Measurements from ENCODE around the gene PKP4. TPM values are rescaled to one million over a fixed set of nuclear protein-coding genes. Genes with fewer than 3 reads are reported as not detected.

Gene PKP4
- total RNA-seq, result 243 TPM
- 120 TPM for polyA plus RNA-seq (ENCODE audit: insufficient read depth, low read depth, low replicate concordance)
- long read RNA-seq, donor 1, partial matches to known transcripts, result 0 of 6 reads
- long read RNA-seq, donor 1, other reads (novel, unspliced or antisense), result 0 of 6 reads
- long read RNA-seq, donor 2, full-length matches to known transcripts, result 9 of 9 reads
- long read RNA-seq, donor 2, partial matches to known transcripts, result 0 of 9 reads
- long read RNA-seq, donor 2, other reads (novel, unspliced or antisense), result 0 of 9 reads
- long read RNA-seq, donor 3, full-length matches to known transcripts, result 10 of 26 reads
- long read RNA-seq, donor 3, partial matches to known transcripts, result 16 of 26 reads
- long read RNA-seq, donor 3, other reads (novel, unspliced or antisense), result 0 of 26 reads
- long read RNA-seq, donor 4, partial matches to known transcripts, result 0 of 7 reads
- long read RNA-seq, donor 4, other reads (novel, unspliced or antisense), result 0 of 7 reads
- long read RNA-seq, donor 5, result 0 reads
- long read RNA-seq, donor 6, partial matches to known transcripts, result 36 of 37 reads
- long read RNA-seq, donor 6, other reads (novel, unspliced or antisense), result 0 of 37 reads
- long read RNA-seq, donor 7, full-length matches to known transcripts, result 6 of 141 reads
- long read RNA-seq, donor 7, partial matches to known transcripts, result 89 of 141 reads
- long read RNA-seq, donor 7, other reads (novel, unspliced or antisense), result 46 of 141 reads
- long read RNA-seq, donor 8, partial matches to known transcripts, result 83 of 87 reads
- long read RNA-seq, donor 8, other reads (novel, unspliced or antisense), result 0 of 87 reads
- long read RNA-seq, donor 9, partial matches to known transcripts, result 0 of 1 reads
- long read RNA-seq, donor 9, other reads (novel, unspliced or antisense), result 0 of 1 reads
- long read RNA-seq, donor 10, partial matches to known transcripts, result 199 of 202 reads
- long read RNA-seq, donor 10, other reads (novel, unspliced or antisense), result 0 of 202 reads

DNA sequence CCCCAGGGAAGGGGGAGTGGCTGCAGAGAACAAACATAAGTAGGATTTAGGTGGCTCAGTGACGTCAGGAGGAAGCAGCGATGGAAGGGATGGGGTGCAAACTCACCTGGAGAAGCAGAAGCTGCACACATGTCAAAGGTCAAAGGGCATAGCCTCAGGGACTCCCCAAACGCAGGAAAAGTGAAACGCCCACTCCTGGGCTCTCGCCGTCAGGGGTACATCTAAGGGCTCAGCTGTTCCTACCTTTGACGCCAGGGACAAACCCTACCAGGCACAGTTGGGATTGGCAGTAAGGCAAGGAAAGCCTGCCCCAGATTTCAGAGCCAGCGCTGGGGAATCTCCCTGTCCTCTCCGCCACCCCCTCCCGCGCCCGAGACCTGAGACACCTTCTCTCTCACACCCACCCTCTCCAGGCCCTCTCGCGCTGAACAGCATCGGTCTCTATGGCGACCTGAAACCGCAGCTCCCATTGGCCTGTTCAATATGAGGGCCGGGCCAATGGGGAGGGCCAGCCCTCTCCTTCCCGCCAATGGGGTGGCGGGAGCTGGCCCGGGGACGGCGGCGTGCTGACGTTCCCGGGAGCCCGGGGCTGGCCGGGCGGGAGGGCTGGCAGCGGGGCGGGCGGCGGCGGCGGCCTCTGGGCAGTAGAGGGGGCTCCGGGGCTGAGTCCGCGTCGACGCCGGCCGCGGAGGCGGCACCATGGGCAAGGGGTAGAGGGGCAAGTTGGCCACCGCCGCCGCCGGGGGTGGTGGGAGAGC is at the start of gene PKP4, which contains the start of gene CCDC148:
Gene PKP4, plus strand, starts transcription at position 644 of the 758 bp plus-strand sequence. CDS start 76,233 bp downstream, outside the sequence.
Gene CCDC148, minus strand, starts transcription at position 445 of the 758 bp plus-strand sequence. Its CDS starts 314 bp downstream, at position 131.
- Histone ChIP-seq H3K27me3 (ENCODE audit: control insufficient read depth, insufficient read depth, low read length) (no peaks in the 10 kb centered on the region), H3K27ac (ENCODE audit: low read depth in 2 of 2, low read length in 2 of 2) (peak within 1 kb of the TSS; percentile 98 to 99), H3K4me3 (ENCODE audit: low read length in 3 of 3) (peak within 1 kb of the TSS; percentile 87 to 94 (median 91)), H3K4me1 (ENCODE audit: control insufficient read depth in 2 of 3, insufficient read depth in 2 of 3, low read depth in 1 of 3, low read length in 3 of 3) (peaks cover 0 to 18% (median 14%) of the 10 kb centered on the region in 3 donors), H3K36me3 (ENCODE audit: control insufficient read depth in 2 of 3, insufficient read depth in 3 of 3, low read length in 3 of 3) (no peaks in the 10 kb centered on the region), H3K9me3 (ENCODE audit: control insufficient read depth in 2 of 3, insufficient read depth in 1 of 3, low read length in 3 of 3) (no peaks in the 10 kb centered on the region), H3K9ac (ENCODE audit: low read length in 3 of 3) (peak within 1 kb of the TSS; percentile 66 to 75 (median 74))
- intact Hi-C loops (cut with DNase I), result no loop called here
- FAIRE-seq (peak; percentile 38), DNase-seq (peak; percentile 96 to 98 (median 96))
- TF ChIP-seq CTCF (IDR thresholded peaks at IDR 0.05; ENCODE audit: borderline replicate concordance, extremely low read depth, insufficient read depth), result no peak

DNA sequence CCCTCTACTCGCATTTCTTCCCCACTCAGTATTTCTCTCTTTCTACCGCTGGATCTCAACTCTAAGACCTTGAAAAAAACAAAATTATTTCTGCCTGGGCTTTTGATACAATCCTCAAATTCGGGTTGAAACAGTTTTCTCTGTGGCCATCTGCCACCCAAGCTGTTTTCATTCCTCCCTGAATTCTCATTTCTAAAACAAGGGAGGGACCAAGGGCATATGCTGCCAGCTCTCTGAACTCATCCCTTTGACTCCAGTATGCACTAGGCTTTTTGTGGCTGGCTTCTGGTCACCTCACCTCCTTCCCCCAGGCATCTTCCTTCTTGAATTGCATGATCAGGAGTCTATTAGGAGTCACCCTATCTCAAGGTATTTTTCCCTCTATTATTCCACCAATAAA is 49.7 kb upstream of the PKP4 start:
- Histone ChIP-seq H3K27me3 (ENCODE audit: control insufficient read depth, insufficient read depth, low read length) (no peaks in the 10 kb centered on the region), H3K36me3 (ENCODE audit: control insufficient read depth in 2 of 3, insufficient read depth in 3 of 3, low read length in 3 of 3) (no peaks in the 10 kb centered on the region), H3K4me3 (ENCODE audit: low read length in 3 of 3) (no peak overlapping the region), H3K4me1 (ENCODE audit: control insufficient read depth in 2 of 3, insufficient read depth in 2 of 3, low read depth in 1 of 3, low read length in 3 of 3) (no peaks in the 10 kb centered on the region), H3K9ac (ENCODE audit: low read length in 3 of 3) (no peak overlapping the region), H3K27ac (ENCODE audit: low read depth in 2 of 2, low read length in 2 of 2) (no peak overlapping the region), H3K9me3 (ENCODE audit: control insufficient read depth in 2 of 3, insufficient read depth in 1 of 3, low read length in 3 of 3) (peaks cover 0 to 9% (median 0%) of the 10 kb centered on the region in 3 donors)
- intact Hi-C loops (cut with DNase I), result no loop called here
- TF ChIP-seq CTCF (IDR thresholded peaks at IDR 0.05; ENCODE audit: borderline replicate concordance, extremely low read depth, insufficient read depth), result no peak
- FAIRE-seq (no peak), DNase-seq (no peak)

DNA sequence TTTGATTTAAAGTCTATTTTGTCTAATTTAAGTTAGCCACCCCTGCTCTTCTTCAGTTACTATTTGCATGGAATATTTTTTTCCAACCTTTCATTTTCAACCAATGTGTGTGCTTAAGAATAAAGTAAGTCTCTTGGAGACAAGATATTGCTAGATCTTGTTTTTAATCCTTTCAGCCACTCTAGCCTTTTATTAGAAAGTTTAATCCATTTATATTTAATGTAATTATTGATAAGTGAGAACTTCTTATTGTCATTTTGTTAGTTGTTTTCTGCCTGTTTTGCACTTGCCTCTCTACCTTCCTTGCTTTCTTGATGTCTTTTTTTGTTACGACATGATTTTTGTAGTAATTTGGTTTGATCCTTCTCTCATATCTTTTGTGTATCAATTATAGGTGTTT is 46.6 kb upstream of the PKP4 start:
- no peak for TF ChIP-seq CTCF (IDR thresholded peaks at IDR 0.05; ENCODE audit: borderline replicate concordance, extremely low read depth, insufficient read depth)
- Histone ChIP-seq H3K4me1 (ENCODE audit: control insufficient read depth in 2 of 3, insufficient read depth in 2 of 3, low read depth in 1 of 3, low read length in 3 of 3) (no peaks in the 10 kb centered on the region), H3K36me3 (ENCODE audit: control insufficient read depth in 2 of 3, insufficient read depth in 3 of 3, low read length in 3 of 3) (no peaks in the 10 kb centered on the region), H3K27me3 (ENCODE audit: control insufficient read depth, insufficient read depth, low read length) (no peaks in the 10 kb centered on the region), H3K4me3 (ENCODE audit: low read length in 3 of 3) (no peak overlapping the region), H3K9ac (ENCODE audit: low read length in 3 of 3) (no peak overlapping the region), H3K9me3 (ENCODE audit: control insufficient read depth in 2 of 3, insufficient read depth in 1 of 3, low read length in 3 of 3) (peaks cover 0 to 9% (median 0%) of the 10 kb centered on the region in 3 donors), H3K27ac (ENCODE audit: low read depth in 2 of 2, low read length in 2 of 2) (no peak overlapping the region)
- FAIRE-seq, result no peak
- no peak for DNase-seq
- intact Hi-C loops (cut with DNase I), result no loop called here
